HG03066 (cell line): ENCODE measurements around the gene DPP9.

ENCODE experiments used
- ATAC-seq: cut with Tn5 transposase; IDR thresholded peaks from one replicate; pipeline ENCODE4 v1.9.1; 2021; ENCODE audit warnings: low read depth; ENCODE audit not compliant: unreplicated experiment

The DPP9 gene

GRCh38 chr19:4662812-4663211 is 60.8 kb downstream of the DPP9 start:
- ATAC-seq, result no peak

GRCh38 chr19:4662020-4662695 is 61.5 kb downstream of the DPP9 start:
- no peak for ATAC-seq

GRCh38 chr19:4660993-4661392 is 62.6 kb downstream of the DPP9 start:
- ATAC-seq, result no peak

- ATAC-seq, result no peak
Measured at GRCh38 chr19:4660181-4660791, 63.4 kb downstream of the DPP9 start.

GRCh38 chr19:4657835-4658234 is 65.8 kb downstream of the DPP9 start:
- no peak for ATAC-seq

- no peak for ATAC-seq
Measured at GRCh38 chr19:4657262-4657661, 66.4 kb downstream of the DPP9 start.

- no peak for ATAC-seq
Measured at GRCh38 chr19:4656102-4656501, 67.5 kb downstream of the DPP9 start.

- ATAC-seq, result no peak
Measured at GRCh38 chr19:4654437-4655361, 68.9 kb downstream of the DPP9 start.

GRCh38 chr19:4653793-4654436 is 69.7 kb downstream of the DPP9 start:
- ATAC-seq, result no peak

- no peak for ATAC-seq
Measured at GRCh38 chr19:4652075-4652474, 71.6 kb downstream of the DPP9 start.

- no peak for ATAC-seq
Measured at GRCh38 chr19:4650159-4650558, 73.5 kb downstream of the DPP9 start.

GRCh38 chr19:4649392-4650047 is 74.1 kb downstream of the DPP9 start:
- no peak for ATAC-seq

GRCh38 chr19:4647676-4648644 is 75.7 kb downstream of the DPP9 start:
- no peak for ATAC-seq

- no peak for ATAC-seq
Measured at GRCh38 chr19:4645718-4646117, 77.9 kb downstream of the DPP9 start.

- no peak for ATAC-seq
Measured at GRCh38 chr19:4642625-4643024, 81.0 kb downstream of the DPP9 start.

GRCh38 chr19:4641132-4641531 is 82.5 kb downstream of the DPP9 start:
- no peak for ATAC-seq

- ATAC-seq, result no peak
Measured at GRCh38 chr19:4640247-4641000, 83.2 kb downstream of the DPP9 start.

GRCh38 chr19:4639531-4640246 is 84.0 kb downstream of the DPP9 start:
- ATAC-seq, result peak; percentile 9
